Hepatocyte (in vitro differentiated cells): ENCODE data around the gene CDC42BPB. TPM values are rescaled to one million over a fixed set of nuclear protein-coding genes. Genes with fewer than 3 reads are reported as not detected.

ENCODE experiments used
- DNase-seq: peaks from one replicate; pipeline ENCODE4 v3.0.0-alpha.2; 2016; ENCODE audit warnings: low spot score
- H2AFZ ChIP-seq: fragments of 200-600 bp; sonication (generic); 2 replicates; pipeline ENCODE4 v1.6.0; 2016; ENCODE audit warnings: antibody characterized with exemption, mild to moderate bottlenecking
- H3K27ac ChIP-seq: fragments of 200-600 bp; sonication (generic); 2 replicates; pipeline ENCODE4 v1.5.1; 2016; ENCODE audit warnings: mild to moderate bottlenecking
- H3K27me3 ChIP-seq: fragments of 200-600 bp; sonication (generic); 2 replicates; pipeline ENCODE4 v1.6.1; 2016
- H3K36me3 ChIP-seq: fragments of 200-600 bp; sonication (generic); replicated peaks from 2 replicates; pipeline ENCODE4 v1.5.1; 2016; ENCODE audit warnings: low read depth; ENCODE audit not compliant: insufficient read depth
- H3K4me1 ChIP-seq: fragments of 200-600 bp; sonication (generic); 2 replicates; pipeline ENCODE4 v1.5.1; 2016; ENCODE audit warnings: mild to moderate bottlenecking, moderate library complexity; ENCODE audit not compliant: insufficient read depth
- H3K4me2 ChIP-seq: fragments of 200-600 bp; sonication (generic); 2 replicates; pipeline ENCODE4 v1.6.0; 2016
- H3K4me3 ChIP-seq: fragments of 200-600 bp; sonication (generic); 2 replicates; pipeline ENCODE4 v1.5.1; 2016; ENCODE audit warnings: mild to moderate bottlenecking
- H3K79me2 ChIP-seq: fragments of 200-600 bp; sonication (generic); 2 replicates; pipeline ENCODE4 v1.6.0; 2017; ENCODE audit warnings: mild to moderate bottlenecking
- H3K9me2 ChIP-seq: fragments of 200-600 bp; sonication (generic); replicated peaks from 2 replicates; pipeline ENCODE4 v1.6.0; 2017; ENCODE audit warnings: mild to moderate bottlenecking; ENCODE audit not compliant: insufficient read depth
- H3K9me3 ChIP-seq: fragments of 200-600 bp; sonication (generic); 2 replicates; pipeline ENCODE4 v1.5.1; 2016; ENCODE audit warnings: low read depth, mild to moderate bottlenecking
- H4K20me1 ChIP-seq: fragments of 200-600 bp; sonication (generic); 2 replicates; pipeline ENCODE4 v1.6.0; 2016; ENCODE audit warnings: mild to moderate bottlenecking; ENCODE audit not compliant: insufficient read depth, poor library complexity, severe bottlenecking
- EZH2 ChIP-seq: fragments of 200-600 bp; sonication (generic); IDR thresholded peaks from 2 replicates; pipeline ENCODE4 v1.6.1; 2016; ENCODE audit warnings: antibody characterized with exemption, mild to moderate bottlenecking, borderline replicate concordance
- EZH2phosphoT487 ChIP-seq: fragments of 200-600 bp; sonication (generic); IDR thresholded peaks from one replicate; pipeline ENCODE4 v1.6.1; 2018; ENCODE audit warnings: antibody characterized with exemption, mild to moderate bottlenecking, low read depth, moderate library complexity; ENCODE audit not compliant: unreplicated experiment, severe bottlenecking
- WGBS: methylation state at CpG from one replicate; pipeline ENCODE4 v1.1.6; 2016; ENCODE audit warnings: low lambda C conversion rate; ENCODE audit errors: missing lambda C conversion rate; 5-methylcytosine and 5-hydroxymethylcytosine counted together
- polyA plus RNA-seq: library from polyadenylated mRNA; unstranded; fragments of >200 nt; fragmentation: Nextera tagmentation; extraction: Ambion mirVana; gene quantifications from 2 replicates; pipeline ENCODE4 v1.2.1, GENCODE V29; 2016
- total RNA-seq: library from RNA; depleted of rRNA; stranded (reverse); fragments of >200 nt; gene quantifications from 2 replicates; pipeline ENCODE4 v1.2.3, GENCODE V29; 2014
- TF ChIP-seq, protein P1 (sequence below): fragments of 200-600 bp; sonication (generic); IDR thresholded peaks from 2 replicates; pipeline ENCODE4 v1.5.1; 2016; ENCODE audit warnings: antibody characterized with exemption, mild to moderate bottlenecking; ENCODE audit not compliant: poor library complexity

Gene CDC42BPB
- total and polyA plus RNA-seq, 2 experiments from 2014 or later, result 10.2 to 60.6 TPM

DNA sequence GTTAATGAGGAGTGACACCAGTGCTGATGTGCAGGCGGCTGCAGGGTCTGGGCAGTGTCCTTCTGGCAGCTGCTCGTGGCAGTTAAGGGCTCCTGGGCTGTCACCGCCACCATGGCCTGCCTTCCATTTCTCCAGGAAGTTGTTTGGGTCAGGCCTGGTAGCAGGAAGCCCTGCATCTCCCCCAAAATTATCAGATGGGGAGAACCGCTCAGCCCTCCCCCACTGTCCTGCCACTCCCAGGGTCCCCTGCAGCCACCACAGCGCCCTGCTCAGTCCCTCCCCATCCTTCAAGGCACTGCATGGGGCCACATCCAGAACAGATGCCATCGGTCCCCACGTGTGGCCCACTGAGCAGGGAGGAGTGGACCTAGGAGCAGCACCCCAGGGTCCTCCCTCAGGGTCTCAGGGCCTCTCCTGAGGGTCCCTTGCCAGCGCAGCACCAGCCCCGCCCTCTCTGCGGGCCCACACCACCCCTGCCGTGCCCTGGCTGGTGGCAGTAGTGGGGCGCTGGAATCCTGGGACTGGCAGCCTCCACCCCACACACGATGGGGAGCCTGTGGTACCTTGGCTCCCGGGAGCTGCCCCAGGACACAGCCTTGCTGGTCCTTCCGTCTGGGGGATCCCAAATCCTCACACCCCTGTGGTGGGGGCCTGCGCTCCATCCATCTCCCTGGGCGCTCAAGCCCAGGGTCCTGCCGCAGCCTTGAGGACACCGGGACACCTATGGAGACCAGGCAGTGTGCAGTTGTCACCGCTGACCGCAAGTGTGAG, 145.2 kb downstream of the CDC42BPB start:
- WGBS, result 95% methylated on average over 18 of the region's 21 CpGs
- no peak for DNase-seq
- no peaks in the 10 kb centered on the region for H3K9me2 ChIP-seq
- TF ChIP-seq EZH2phosphoT487 (no peak), EZH2 (no peak)
- TF ChIP-seq, protein P1, sequence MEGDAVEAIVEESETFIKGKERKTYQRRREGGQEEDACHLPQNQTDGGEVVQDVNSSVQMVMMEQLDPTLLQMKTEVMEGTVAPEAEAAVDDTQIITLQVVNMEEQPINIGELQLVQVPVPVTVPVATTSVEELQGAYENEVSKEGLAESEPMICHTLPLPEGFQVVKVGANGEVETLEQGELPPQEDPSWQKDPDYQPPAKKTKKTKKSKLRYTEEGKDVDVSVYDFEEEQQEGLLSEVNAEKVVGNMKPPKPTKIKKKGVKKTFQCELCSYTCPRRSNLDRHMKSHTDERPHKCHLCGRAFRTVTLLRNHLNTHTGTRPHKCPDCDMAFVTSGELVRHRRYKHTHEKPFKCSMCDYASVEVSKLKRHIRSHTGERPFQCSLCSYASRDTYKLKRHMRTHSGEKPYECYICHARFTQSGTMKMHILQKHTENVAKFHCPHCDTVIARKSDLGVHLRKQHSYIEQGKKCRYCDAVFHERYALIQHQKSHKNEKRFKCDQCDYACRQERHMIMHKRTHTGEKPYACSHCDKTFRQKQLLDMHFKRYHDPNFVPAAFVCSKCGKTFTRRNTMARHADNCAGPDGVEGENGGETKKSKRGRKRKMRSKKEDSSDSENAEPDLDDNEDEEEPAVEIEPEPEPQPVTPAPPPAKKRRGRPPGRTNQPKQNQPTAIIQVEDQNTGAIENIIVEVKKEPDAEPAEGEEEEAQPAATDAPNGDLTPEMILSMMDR, result no peak
- H3K27me3 ChIP-seq, result no peaks in the 10 kb centered on the region
- no peaks in the 10 kb centered on the region for H4K20me1 ChIP-seq
- H3K4me3 ChIP-seq, result no peak overlapping the region
- no peak overlapping the region for H3K27ac ChIP-seq
- H3K79me2 ChIP-seq, result no peaks in the 10 kb centered on the region
- no peaks in the 10 kb centered on the region for H3K9me3 ChIP-seq
- H3K4me2 ChIP-seq, result no peak overlapping the region
- no peak overlapping the region for H2AFZ ChIP-seq
- H3K4me1 ChIP-seq, result no peaks in the 10 kb centered on the region
- H3K36me3 ChIP-seq, result no peaks in the 10 kb centered on the region

DNA sequence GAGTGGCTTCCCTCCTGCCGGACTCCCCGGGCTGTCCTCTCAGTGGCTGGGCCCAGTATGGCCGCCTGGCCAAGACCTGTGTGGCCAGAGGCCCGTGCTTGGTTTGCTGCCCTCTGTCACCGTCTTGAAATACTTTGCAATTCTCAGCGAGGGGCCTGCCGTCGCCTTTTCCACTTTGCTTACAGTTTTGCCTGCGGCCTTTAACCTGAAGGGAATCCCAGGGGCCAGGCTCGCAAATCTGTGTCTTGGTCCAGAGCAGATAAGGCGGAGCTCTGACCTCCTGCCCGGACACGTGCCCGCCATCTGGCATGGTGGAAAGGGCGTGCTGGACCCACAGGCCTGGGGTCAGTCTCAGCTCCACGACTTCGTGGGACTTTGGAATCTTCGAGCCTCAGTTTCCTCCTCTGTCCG, 145.8 kb downstream of the CDC42BPB start:
- H3K4me2 ChIP-seq, result no peak overlapping the region
- H3K4me3 ChIP-seq, result no peak overlapping the region
- no peaks in the 10 kb centered on the region for H3K27me3 ChIP-seq
- WGBS, result 82% methylated on average over 19 of the region's 19 CpGs
- no peaks in the 10 kb centered on the region for H4K20me1 ChIP-seq
- no peak overlapping the region for H2AFZ ChIP-seq
- H3K36me3 ChIP-seq, result no peaks in the 10 kb centered on the region
- no peaks in the 10 kb centered on the region for H3K79me2 ChIP-seq
- no peaks in the 10 kb centered on the region for H3K9me2 ChIP-seq
- no peak for DNase-seq
- no peak for TF ChIP-seq EZH2
- TF ChIP-seq, protein P1, result no peak
- no peak for TF ChIP-seq EZH2phosphoT487
- H3K9me3 ChIP-seq, result no peaks in the 10 kb centered on the region
- H3K4me1 ChIP-seq, result no peaks in the 10 kb centered on the region
- H3K27ac ChIP-seq, result no peak overlapping the region

DNA sequence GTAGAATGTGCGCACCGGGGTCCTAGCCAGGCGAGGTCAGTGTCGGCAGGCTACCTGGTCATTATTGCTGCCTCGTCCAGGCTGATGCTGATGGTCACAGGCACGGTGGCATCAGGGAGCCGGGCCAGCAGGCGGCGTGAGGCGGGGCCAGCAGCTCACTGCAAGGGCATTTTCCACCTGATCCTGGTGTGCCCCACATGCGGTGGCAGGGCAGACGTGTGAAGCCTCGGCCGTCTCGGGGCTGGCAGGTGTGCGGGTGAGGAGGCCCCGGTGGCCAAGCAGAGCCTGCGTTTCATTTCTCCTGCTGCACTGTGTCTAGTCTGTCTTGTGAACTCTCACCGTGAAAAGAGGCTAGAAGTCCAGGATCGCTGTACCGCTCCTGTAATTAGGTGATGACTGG, 146.9 kb downstream of the CDC42BPB start:
- WGBS, result 90% methylated on average over 21 of the region's 21 CpGs
- Histone ChIP-seq H3K9me2 (no peaks in the 10 kb centered on the region), H3K36me3 (no peaks in the 10 kb centered on the region)

More for the DNA sequence above, 146.9 kb downstream of the CDC42BPB start:
- H3K27ac ChIP-seq, result no peak overlapping the region
- no peaks in the 10 kb centered on the region for H4K20me1 ChIP-seq
- no peaks in the 10 kb centered on the region for H3K4me1 ChIP-seq
- H2AFZ ChIP-seq, result no peak overlapping the region
- no peaks in the 10 kb centered on the region for H3K9me3 ChIP-seq
- DNase-seq, result no peak
- H3K27me3 ChIP-seq, result no peaks in the 10 kb centered on the region
- no peaks in the 10 kb centered on the region for H3K79me2 ChIP-seq
- no peak overlapping the region for H3K4me2 ChIP-seq
- no peak overlapping the region for H3K4me3 ChIP-seq
- TF ChIP-seq, protein P1, result no peak
- TF ChIP-seq EZH2, result no peak
- no peak for TF ChIP-seq EZH2phosphoT487
